ENCODE measurements around the gene FAIM2. TPM values are rescaled to one million over a fixed set of nuclear protein-coding genes. Genes with fewer than 3 reads are reported as not detected.
A peak's percentile ranks its signal among the peaks of the same experiment; 100 is the strongest.

The FAIM2 gene
- total RNA-seq, 1 donor from 2014 or later, result 0.99 TPM

GRCh38 chr12:49917166-49917787 lies 13.6 kb upstream of the FAIM2 start:
- DNase-seq, result no peak

GRCh38 chr12:49916129-49916919 lies 12.6 kb upstream of the FAIM2 start:
- no peak for DNase-seq

- no peak for DNase-seq
Observed at GRCh38 chr12:49912345-49913255, 8.9 kb upstream of the FAIM2 start.

- no peak for DNase-seq
Observed at GRCh38 chr12:49911213-49911605, 7.5 kb upstream of the FAIM2 start.

- DNase-seq, result no peak
Observed at GRCh38 chr12:49910331-49911212, 6.9 kb upstream of the FAIM2 start.

- DNase-seq, result no peak
Observed at GRCh38 chr12:49909826-49910225, 6.1 kb upstream of the FAIM2 start.

- no peak for DNase-seq
Observed at GRCh38 chr12:49909356-49909755, 5.7 kb upstream of the FAIM2 start.

- no peak for DNase-seq
Observed at GRCh38 chr12:49907352-49907751, 3.7 kb upstream of the FAIM2 start.

GRCh38 chr12:49905718-49906314 lies 2.1 kb upstream of the FAIM2 start:
- no peak for DNase-seq

GRCh38 chr12:49904601-49905000 lies 901 bp upstream of the FAIM2 start:
- DNase-seq, result no peak

- no peak for DNase-seq
Observed at GRCh38 chr12:49903351-49903699, 375 bp downstream of the FAIM2 start.

- peak; percentile 32 for DNase-seq
Observed at GRCh38 chr12:49902399-49903350, 1.0 kb downstream of the FAIM2 start.

- DNase-seq, result no peak
Observed at GRCh38 chr12:49901986-49902385, 1.7 kb downstream of the FAIM2 start.

GRCh38 chr12:49901026-49901425 lies 2.7 kb downstream of the FAIM2 start:
- no peak for DNase-seq

GRCh38 chr12:49900371-49900770 lies 3.3 kb downstream of the FAIM2 start:
- no peak for DNase-seq

GRCh38 chr12:49899921-49900320 lies 3.8 kb downstream of the FAIM2 start:
- no peak for DNase-seq

- DNase-seq, result no peak
Observed at GRCh38 chr12:49899286-49899843, 4.3 kb downstream of the FAIM2 start.

GRCh38 chr12:49897276-49897675 lies 6.4 kb downstream of the FAIM2 start:
- DNase-seq, result no peak

GRCh38 chr12:49895773-49896172 lies 7.9 kb downstream of the FAIM2 start:
- no peak for DNase-seq

GRCh38 chr12:49894751-49895148 lies 8.9 kb downstream of the FAIM2 start:
- no peak for DNase-seq
